Measurements from ENCODE around the gene TMEM238L. TPM values are rescaled to one million over a fixed set of nuclear protein-coding genes. Genes with fewer than 3 reads are reported as not detected.

TMEM238L gene
- total and polyA plus RNA-seq, 2 experiments from 2014 or later = not detected

DNA sequence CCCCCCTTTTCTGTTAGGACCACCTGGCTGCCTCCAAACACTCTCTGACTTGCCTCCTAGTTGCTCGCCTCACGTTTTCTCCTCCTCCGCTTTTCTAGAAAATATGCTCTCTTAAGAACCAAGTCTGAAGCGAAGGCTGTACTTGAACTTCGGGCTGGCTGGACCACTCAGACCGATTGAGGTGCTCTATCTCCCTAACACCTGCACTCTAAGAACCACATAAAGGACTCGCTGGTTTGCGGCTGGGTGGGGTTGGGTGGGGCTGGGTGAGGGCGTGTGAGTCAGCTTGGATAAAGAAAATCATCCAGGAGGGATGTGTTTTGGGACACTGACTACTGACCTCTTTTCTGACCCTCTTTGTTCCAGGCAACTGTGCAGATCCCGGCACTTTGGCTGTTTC is 51.2 kb downstream of the TMEM238L start:
- no peak overlapping the region for H3K4me3 ChIP-seq
- ATAC-seq = no peak
- no peaks in the 10 kb centered on the region for H3K36me3 ChIP-seq (ENCODE audit: insufficient read depth)
- Mint-ChIP-seq H3K4me3 (no peak overlapping the region), H3K27me3 (ENCODE audit: insufficient read depth, low read depth, poor library complexity) (peaks cover 18% of the 10 kb centered on the region), H3K4me1 (peaks cover 48% of the 10 kb centered on the region), H3K9me3 (peaks cover 2% of the 10 kb centered on the region; the same call in 1 of the 3 replicates), H3K27ac (no peak overlapping the region), H3K36me3 (ENCODE audit: low read depth) (no peaks in the 10 kb centered on the region; the same call in 2 of the 3 replicates)
- H2AFZ ChIP-seq = no peak overlapping the region
- H3K79me2 ChIP-seq (replicated peaks; ENCODE audit: insufficient read depth) = no peaks in the 10 kb centered on the region
- no peaks in the 10 kb centered on the region for H3K27me3 ChIP-seq (ENCODE audit: insufficient read depth)
- no peaks in the 10 kb centered on the region; the same call in 1 of the 2 replicates for H3K9me2 ChIP-seq (ENCODE audit: insufficient read depth)
- TF ChIP-seq, protein P1, sequence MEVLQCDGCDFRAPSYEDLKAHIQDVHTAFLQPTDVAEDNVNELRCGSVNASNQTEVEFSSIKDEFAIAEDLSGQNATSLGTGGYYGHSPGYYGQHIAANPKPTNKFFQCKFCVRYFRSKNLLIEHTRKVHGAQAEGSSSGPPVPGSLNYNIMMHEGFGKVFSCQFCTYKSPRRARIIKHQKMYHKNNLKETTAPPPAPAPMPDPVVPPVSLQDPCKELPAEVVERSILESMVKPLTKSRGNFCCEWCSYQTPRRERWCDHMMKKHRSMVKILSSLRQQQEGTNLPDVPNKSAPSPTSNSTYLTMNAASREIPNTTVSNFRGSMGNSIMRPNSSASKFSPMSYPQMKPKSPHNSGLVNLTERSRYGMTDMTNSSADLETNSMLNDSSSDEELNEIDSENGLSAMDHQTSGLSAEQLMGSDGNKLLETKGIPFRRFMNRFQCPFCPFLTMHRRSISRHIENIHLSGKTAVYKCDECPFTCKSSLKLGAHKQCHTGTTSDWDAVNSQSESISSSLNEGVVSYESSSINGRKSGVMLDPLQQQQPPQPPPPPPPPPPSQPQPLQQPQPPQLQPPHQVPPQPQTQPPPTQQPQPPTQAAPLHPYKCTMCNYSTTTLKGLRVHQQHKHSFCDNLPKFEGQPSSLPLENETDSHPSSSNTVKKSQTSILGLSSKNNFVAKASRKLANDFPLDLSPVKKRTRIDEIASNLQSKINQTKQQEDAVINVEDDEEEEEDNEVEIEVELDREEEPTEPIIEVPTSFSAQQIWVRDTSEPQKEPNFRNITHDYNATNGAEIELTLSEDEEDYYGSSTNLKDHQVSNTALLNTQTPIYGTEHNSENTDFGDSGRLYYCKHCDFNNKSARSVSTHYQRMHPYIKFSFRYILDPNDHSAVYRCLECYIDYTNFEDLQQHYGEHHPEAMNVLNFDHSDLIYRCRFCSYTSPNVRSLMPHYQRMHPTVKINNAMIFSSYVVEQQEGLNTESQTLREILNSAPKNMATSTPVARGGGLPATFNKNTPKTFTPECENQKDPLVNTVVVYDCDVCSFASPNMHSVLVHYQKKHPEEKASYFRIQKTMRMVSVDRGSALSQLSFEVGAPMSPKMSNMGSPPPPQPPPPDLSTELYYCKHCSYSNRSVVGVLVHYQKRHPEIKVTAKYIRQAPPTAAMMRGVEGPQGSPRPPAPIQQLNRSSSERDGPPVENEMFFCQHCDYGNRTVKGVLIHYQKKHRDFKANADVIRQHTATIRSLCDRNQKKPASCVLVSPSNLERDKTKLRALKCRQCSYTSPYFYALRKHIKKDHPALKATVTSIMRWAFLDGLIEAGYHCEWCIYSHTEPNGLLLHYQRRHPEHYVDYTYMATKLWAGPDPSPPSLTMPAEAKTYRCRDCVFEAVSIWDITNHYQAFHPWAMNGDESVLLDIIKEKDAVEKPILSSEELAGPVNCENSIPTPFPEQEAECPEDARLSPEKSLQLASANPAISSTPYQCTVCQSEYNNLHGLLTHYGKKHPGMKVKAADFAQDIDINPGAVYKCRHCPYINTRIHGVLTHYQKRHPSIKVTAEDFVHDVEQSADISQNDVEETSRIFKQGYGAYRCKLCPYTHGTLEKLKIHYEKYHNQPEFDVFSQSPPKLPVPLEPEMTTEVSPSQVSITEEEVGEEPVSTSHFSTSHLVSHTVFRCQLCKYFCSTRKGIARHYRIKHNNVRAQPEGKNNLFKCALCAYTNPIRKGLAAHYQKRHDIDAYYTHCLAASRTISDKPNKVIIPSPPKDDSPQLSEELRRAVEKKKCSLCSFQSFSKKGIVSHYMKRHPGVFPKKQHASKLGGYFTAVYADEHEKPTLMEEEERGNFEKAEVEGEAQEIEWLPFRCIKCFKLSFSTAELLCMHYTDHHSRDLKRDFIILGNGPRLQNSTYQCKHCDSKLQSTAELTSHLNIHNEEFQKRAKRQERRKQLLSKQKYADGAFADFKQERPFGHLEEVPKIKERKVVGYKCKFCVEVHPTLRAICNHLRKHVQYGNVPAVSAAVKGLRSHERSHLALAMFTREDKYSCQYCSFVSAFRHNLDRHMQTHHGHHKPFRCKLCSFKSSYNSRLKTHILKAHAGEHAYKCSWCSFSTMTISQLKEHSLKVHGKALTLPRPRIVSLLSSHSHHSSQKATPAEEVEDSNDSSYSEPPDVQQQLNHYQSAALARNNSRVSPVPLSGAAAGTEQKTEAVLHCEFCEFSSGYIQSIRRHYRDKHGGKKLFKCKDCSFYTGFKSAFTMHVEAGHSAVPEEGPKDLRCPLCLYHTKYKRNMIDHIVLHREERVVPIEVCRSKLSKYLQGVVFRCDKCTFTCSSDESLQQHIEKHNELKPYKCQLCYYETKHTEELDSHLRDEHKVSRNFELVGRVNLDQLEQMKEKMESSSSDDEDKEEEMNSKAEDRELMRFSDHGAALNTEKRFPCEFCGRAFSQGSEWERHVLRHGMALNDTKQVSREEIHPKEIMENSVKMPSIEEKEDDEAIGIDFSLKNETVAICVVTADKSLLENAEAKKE (CRISPR knock-in tag; IDR thresholded peaks at IDR 0.05) = no peak
- TF ChIP-seq, protein P2, sequence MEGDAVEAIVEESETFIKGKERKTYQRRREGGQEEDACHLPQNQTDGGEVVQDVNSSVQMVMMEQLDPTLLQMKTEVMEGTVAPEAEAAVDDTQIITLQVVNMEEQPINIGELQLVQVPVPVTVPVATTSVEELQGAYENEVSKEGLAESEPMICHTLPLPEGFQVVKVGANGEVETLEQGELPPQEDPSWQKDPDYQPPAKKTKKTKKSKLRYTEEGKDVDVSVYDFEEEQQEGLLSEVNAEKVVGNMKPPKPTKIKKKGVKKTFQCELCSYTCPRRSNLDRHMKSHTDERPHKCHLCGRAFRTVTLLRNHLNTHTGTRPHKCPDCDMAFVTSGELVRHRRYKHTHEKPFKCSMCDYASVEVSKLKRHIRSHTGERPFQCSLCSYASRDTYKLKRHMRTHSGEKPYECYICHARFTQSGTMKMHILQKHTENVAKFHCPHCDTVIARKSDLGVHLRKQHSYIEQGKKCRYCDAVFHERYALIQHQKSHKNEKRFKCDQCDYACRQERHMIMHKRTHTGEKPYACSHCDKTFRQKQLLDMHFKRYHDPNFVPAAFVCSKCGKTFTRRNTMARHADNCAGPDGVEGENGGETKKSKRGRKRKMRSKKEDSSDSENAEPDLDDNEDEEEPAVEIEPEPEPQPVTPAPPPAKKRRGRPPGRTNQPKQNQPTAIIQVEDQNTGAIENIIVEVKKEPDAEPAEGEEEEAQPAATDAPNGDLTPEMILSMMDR (conservative IDR thresholded peaks at IDR 0.05; ENCODE audit: low read depth in 2 of 2) = no peak
- TF ChIP-seq NANOG (IDR thresholded peaks at IDR 0.05; ENCODE audit: borderline replicate concordance) = no peak
- TF ChIP-seq STAT1 (IDR thresholded peaks at IDR 0.05; ENCODE audit: unreplicated experiment) = no peak
- TF ChIP-seq EZH2phosphoT487 (IDR thresholded peaks at IDR 0.05; ENCODE audit: unreplicated experiment) = no peak
- no peak for TF ChIP-seq EZH2 (IDR thresholded peaks at IDR 0.05; ENCODE audit: low read depth, unreplicated experiment)
- no peak for TF ChIP-seq ZNF331 (CRISPR knock-in tag; IDR thresholded peaks at IDR 0.05; ENCODE audit: low read depth)
- TF ChIP-seq JUNB (IDR thresholded peaks at IDR 0.05; ENCODE audit: unreplicated experiment) = no peak
- TF ChIP-seq, protein P3, sequence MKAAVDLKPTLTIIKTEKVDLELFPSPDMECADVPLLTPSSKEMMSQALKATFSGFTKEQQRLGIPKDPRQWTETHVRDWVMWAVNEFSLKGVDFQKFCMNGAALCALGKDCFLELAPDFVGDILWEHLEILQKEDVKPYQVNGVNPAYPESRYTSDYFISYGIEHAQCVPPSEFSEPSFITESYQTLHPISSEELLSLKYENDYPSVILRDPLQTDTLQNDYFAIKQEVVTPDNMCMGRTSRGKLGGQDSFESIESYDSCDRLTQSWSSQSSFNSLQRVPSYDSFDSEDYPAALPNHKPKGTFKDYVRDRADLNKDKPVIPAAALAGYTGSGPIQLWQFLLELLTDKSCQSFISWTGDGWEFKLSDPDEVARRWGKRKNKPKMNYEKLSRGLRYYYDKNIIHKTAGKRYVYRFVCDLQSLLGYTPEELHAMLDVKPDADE (IDR thresholded peaks at IDR 0.05) = no peak
- no peak for TF ChIP-seq POLR2AphosphoS5 (IDR thresholded peaks at IDR 0.05; ENCODE audit: low read depth)
- no peak for TF ChIP-seq CREB1 (CRISPR knock-in tag; IDR thresholded peaks at IDR 0.05; ENCODE audit: low read depth)
- TF ChIP-seq, protein P4, sequence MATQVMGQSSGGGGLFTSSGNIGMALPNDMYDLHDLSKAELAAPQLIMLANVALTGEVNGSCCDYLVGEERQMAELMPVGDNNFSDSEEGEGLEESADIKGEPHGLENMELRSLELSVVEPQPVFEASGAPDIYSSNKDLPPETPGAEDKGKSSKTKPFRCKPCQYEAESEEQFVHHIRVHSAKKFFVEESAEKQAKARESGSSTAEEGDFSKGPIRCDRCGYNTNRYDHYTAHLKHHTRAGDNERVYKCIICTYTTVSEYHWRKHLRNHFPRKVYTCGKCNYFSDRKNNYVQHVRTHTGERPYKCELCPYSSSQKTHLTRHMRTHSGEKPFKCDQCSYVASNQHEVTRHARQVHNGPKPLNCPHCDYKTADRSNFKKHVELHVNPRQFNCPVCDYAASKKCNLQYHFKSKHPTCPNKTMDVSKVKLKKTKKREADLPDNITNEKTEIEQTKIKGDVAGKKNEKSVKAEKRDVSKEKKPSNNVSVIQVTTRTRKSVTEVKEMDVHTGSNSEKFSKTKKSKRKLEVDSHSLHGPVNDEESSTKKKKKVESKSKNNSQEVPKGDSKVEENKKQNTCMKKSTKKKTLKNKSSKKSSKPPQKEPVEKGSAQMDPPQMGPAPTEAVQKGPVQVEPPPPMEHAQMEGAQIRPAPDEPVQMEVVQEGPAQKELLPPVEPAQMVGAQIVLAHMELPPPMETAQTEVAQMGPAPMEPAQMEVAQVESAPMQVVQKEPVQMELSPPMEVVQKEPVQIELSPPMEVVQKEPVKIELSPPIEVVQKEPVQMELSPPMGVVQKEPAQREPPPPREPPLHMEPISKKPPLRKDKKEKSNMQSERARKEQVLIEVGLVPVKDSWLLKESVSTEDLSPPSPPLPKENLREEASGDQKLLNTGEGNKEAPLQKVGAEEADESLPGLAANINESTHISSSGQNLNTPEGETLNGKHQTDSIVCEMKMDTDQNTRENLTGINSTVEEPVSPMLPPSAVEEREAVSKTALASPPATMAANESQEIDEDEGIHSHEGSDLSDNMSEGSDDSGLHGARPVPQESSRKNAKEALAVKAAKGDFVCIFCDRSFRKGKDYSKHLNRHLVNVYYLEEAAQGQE (IDR thresholded peaks at IDR 0.05; ENCODE audit: unreplicated experiment) = no peak
- no peak for TF ChIP-seq ZNF114 (CRISPR knock-in tag; IDR thresholded peaks at IDR 0.05)
- H4K20me1 ChIP-seq (replicated peaks; ENCODE audit: insufficient read depth) = no peaks in the 10 kb centered on the region
- peaks cover 34% of the 10 kb centered on the region for H3K4me1 ChIP-seq (ENCODE audit: insufficient read depth)
- DNase-seq (ENCODE audit: low spot score) = no peak
- no peak overlapping the region for H3K4me2 ChIP-seq
- no peak overlapping the region for H3K27ac ChIP-seq (ENCODE audit: low read depth)
- peaks cover 4% of the 10 kb centered on the region; the same call in 1 of the 2 replicates for H3F3A ChIP-seq (replicated peaks; ENCODE audit: low read depth)

Measured in GM23338 (cell line).